Right cardiac atrium (tissue), 5 donors: ENCODE results near the gene RRP36. TPM values are rescaled to one million over a fixed set of nuclear protein-coding genes. Genes with fewer than 3 reads are reported as not detected.
A peak's percentile ranks its signal among the peaks of the same experiment; 100 is the strongest.

Experiments
- ATAC-seq, 2 donors: fragments of 200-7000 bp; cut with Tn5 transposase; one replicate each; pipeline versions ENCODE4 v1.8.0 to v1.9.1; 2020; ENCODE audit warnings: moderate library complexity in 2 of 2, mild to moderate bottlenecking in 1 of 2
- DNase-seq, 3 donors: peaks; one replicate each; pipeline ENCODE4 v3.0.0-alpha.2; 2020
- H3K27ac ChIP-seq: one replicate; pipeline ENCODE4 v1.5.1; 2013; ENCODE audit warnings: mild to moderate bottlenecking, low read length, control low read depth, moderate library complexity
- H3K27me3 ChIP-seq: one replicate; pipeline ENCODE4 v1.6.1; 2013; ENCODE audit not compliant: control insufficient read depth, insufficient read depth
- H3K4me1 ChIP-seq: one replicate; pipeline ENCODE4 v1.6.1; 2013; ENCODE audit warnings: low read length; ENCODE audit not compliant: control insufficient read depth, insufficient read depth
- H3K4me3 ChIP-seq: one replicate; pipeline ENCODE4 v1.5.1; 2013; ENCODE audit warnings: low read length, control low read depth
- H3K9me3 ChIP-seq: one replicate; pipeline ENCODE4 v1.6.1; 2013; ENCODE audit warnings: low read length; ENCODE audit not compliant: control insufficient read depth
- WGBS: extraction: QIAGEN DNeasy Blood & Tissue Kit; methylation state at CpG from one replicate; pipeline ENCODE4 v1.1.7; 2013; 5-methylcytosine and 5-hydroxymethylcytosine counted together
- intact Hi-C, 4 donors: fragments of 100-400 bp; cut with DNase I; formaldehyde crosslinking; loops; one replicate each; pipeline versions ENCODE4 v1.11.0 to v1.14.0; 2022 to 2023
- polyA plus RNA-seq: library from polyadenylated mRNA; stranded (reverse); fragments of 200-250 nt; gene quantifications from one replicate; pipeline ENCODE4 v1.2.3, GENCODE V29; 2013
- total RNA-seq, 4 donors: library from RNA; stranded (reverse); fragmentation: NEBNext Ultra II Directional; extraction: Animal tissue kit (Norgen Biotek cat#: 25700); gene quantifications; one replicate each; pipeline ENCODE4 v1.2.1, GENCODE V29; 2021
- donor health status: healthy with polysubstance abuse.
- donor health status: DM: no; HTN: yes; CAD: no.
- donor health status: DM: no; HTN: no; CAD: no.
- donor health status: DM: no; HTN: yes; CAD: no; lungs with severe emphysema.
- donor health status: DM: yes; HTN: yes; CAD: no.

The RRP36 gene
- total and polyA plus RNA-seq, 5 donors, result 27.2 to 34.3 (median 29.3) TPM

DNA sequence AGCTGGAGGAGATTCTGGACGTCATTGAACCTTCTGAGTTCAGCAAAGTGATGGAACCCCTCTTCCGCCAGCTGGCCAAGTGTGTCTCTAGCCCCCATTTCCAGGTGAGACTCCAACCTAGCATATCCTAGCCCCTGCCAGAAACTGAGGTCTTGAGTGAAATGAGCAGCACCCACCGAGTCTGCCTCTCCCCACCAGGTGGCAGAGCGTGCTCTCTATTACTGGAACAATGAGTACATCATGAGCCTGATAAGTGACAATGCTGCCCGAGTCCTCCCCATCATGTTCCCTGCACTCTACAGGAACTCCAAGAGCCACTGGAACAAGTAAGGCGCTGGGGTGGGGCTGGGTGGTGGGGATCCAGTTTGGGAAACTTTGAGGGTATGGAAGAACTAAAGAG, 12.3 kb upstream of the RRP36 start:
- DNase-seq (peak; percentile 41 to 76 (median 73)), ATAC-seq (no peak)
- 58% methylated on average over 6 of the region's 6 CpGs for WGBS
- Histone ChIP-seq H3K27ac (peak overlapping the region; percentile 43), H3K4me3 (no peak overlapping the region), H3K27me3 (no peaks in the 10 kb centered on the region), H3K4me1 (peaks cover 3% of the 10 kb centered on the region), H3K9me3 (no peaks in the 10 kb centered on the region)
- intact Hi-C loops, result loop anchor here in 3 of 4 donors (2.0 to 10.0 kb wide), 2 partner anchors 136 kb away; no protein-coding TSS in a partner anchor

DNA sequence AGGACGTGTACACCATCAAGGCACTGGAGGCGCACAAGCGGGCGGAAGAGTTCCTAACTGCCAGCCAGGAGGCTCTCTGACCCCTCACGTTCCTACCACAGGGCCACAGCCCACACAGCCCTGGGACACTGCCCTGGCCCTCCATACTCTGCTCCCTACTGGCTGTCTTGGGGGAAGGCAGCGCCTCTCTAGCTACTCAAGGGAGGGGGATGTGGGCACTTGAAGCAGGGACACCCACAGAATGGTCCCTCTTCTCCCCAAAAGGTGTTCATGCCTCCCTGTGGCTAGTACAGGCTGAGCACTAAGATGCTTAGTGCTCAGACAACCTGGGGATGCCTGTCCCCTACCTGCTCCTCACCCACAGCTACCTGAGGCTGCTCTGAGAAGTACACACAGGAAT, 10.2 kb upstream of the RRP36 start:
- intact Hi-C loops, result loop anchor here in 2 of 4 donors (5.0 kb wide), 2 partner anchors 41 to 131 kb away; partner anchors contain the start of gene CUL7 (in 1 of the 2)
- H3K27me3 ChIP-seq, result no peaks in the 10 kb centered on the region
- DNase-seq (no peak), ATAC-seq (no peak)
- peaks cover 3% of the 10 kb centered on the region for H3K4me1 ChIP-seq
- 76% methylated on average over 6 of the region's 6 CpGs for WGBS
- H3K4me3 ChIP-seq, result no peak overlapping the region
- H3K9me3 ChIP-seq, result no peaks in the 10 kb centered on the region
- H3K27ac ChIP-seq, result no peak overlapping the region

- DNase-seq, result no peak
- H3K4me1 ChIP-seq, result peaks cover 3% of the 10 kb centered on the region
- intact Hi-C loops, result loop anchor here in 2 of 4 donors (5.0 kb wide), 2 partner anchors 40 to 130 kb away; partner anchors contain the start of gene CUL7 (in 1 of the 2)
Measured at GRCh38 chr6:43012364-43012763, 9.1 kb upstream of the RRP36 start.

GRCh38 chr6:43013097-43013842, 8.2 kb upstream of the RRP36 start:
- peaks cover 3% of the 10 kb centered on the region for H3K4me1 ChIP-seq
- 3% methylated on average over 25 of the region's 25 CpGs for WGBS

More at GRCh38 chr6:43012364-43012763, 9.1 kb upstream of the RRP36 start:
- H3K27ac ChIP-seq, result no peak overlapping the region
- no peaks in the 10 kb centered on the region for H3K9me3 ChIP-seq
- no peak for ATAC-seq
- WGBS, result 72% methylated on average over 6 of the region's 6 CpGs
- no peaks in the 10 kb centered on the region for H3K27me3 ChIP-seq
- H3K4me3 ChIP-seq, result no peak overlapping the region

GRCh38 chr6:43013843-43014433, 7.5 kb upstream of the RRP36 start, which contains the start of the genes KLHDC3 and MEA1:
KLHDC3 (plus strand) TSS chr6:43014249; CDS start chr6:43017193, 2,944 bp downstream.
MEA1 (minus strand) TSS chr6:43013946; CDS start chr6:43013813, 133 bp downstream.
- Histone ChIP-seq H3K27me3 (no peaks in the 10 kb centered on the region), H3K4me1 (peaks cover 3% of the 10 kb centered on the region), H3K4me3 (peak within 1 kb of the TSS; percentile 78), H3K9me3 (no peaks in the 10 kb centered on the region), H3K27ac (peak within 1 kb of the TSS; percentile 59)
- ATAC-seq (peak; percentile 96 to 97), DNase-seq (peak; percentile 99)
- intact Hi-C loops, result loop anchor here in 2 of 4 donors (5.0 kb wide), 2 partner anchors 38 to 128 kb away; partner anchors contain the start of gene CUL7 (in 1 of the 2)
- under 1% methylated on average over 51 of the region's 51 CpGs for WGBS

More at GRCh38 chr6:43013097-43013842, 8.2 kb upstream of the RRP36 start:
- ATAC-seq (peak in 1 of 2 donors; percentile 49), DNase-seq (no peak)
- Histone ChIP-seq H3K4me3 (peak overlapping the region; percentile 78), H3K9me3 (no peaks in the 10 kb centered on the region), H3K27me3 (no peaks in the 10 kb centered on the region), H3K27ac (peak overlapping the region; percentile 59)
- intact Hi-C loops, result loop anchor here in 2 of 4 donors (5.0 kb wide), 2 partner anchors 39 to 129 kb away; partner anchors contain the start of gene CUL7 (in 1 of the 2)

- H3K4me1 ChIP-seq, result peaks cover 3% of the 10 kb centered on the region
- H3K27ac ChIP-seq, result peak overlapping the region; percentile 28
- WGBS, result under 1% methylated on average over 7 of the region's 7 CpGs
- H3K4me3 ChIP-seq, result peak overlapping the region; percentile 49
- DNase-seq (no peak), ATAC-seq (no peak)
- intact Hi-C loops, result loop anchor here in 2 of 4 donors (5.0 kb wide), 2 partner anchors 38 to 128 kb away; partner anchors contain the start of gene CUL7 (in 1 of the 2)
- H3K9me3 ChIP-seq, result no peaks in the 10 kb centered on the region
- no peaks in the 10 kb centered on the region for H3K27me3 ChIP-seq
Measured at GRCh38 chr6:43014434-43014909, 7.0 kb upstream of the RRP36 start.

DNA sequence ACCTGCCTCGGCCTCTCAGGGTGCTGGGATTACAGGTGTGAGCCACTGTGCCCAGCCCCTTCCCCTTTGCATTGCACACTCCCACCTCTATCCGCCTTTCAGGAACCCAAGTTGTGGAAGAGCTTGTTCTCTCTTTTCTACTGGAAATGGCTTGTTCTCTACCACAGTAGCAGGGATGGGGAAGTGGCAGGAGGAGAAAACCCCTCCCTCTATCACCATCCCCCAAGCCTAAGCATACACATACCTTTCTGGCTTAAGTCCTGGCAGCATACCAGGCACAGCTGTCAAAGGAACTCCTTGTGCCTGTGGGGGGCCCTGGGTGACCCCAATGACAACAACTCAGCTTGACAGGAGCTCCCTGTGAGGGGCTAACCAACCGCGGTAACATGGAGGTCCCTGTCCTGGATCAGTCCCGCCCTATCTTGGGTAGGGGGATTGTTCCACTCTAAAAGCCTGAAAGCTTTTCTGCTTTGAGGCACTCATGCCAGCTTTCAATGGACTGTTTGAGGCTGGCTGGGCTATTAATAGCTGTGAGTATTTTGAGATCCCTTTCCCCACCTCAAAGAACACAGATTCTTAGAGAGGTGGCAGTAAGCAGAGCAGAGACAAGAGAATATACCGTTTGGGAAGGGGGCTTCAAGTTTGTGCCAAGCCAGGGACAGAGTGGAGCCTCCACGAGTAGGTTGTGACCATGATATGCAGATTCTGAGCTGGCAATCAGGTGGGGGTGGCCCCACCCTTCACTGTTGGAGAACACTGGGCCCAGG, 5.1 kb upstream of the RRP36 start:
- peak in 1 of 3 donors; percentile 25 for DNase-seq
- Histone ChIP-seq H3K4me1 (peaks cover 6% of the 10 kb centered on the region), H3K27me3 (no peaks in the 10 kb centered on the region), H3K9me3 (no peaks in the 10 kb centered on the region), H3K27ac (peak overlapping the region; percentile 46), H3K4me3 (no peak overlapping the region)
- WGBS, result 63% methylated on average over 7 of the region's 7 CpGs
- intact Hi-C loops, result loop anchor here in 1 of 4 donors (5.0 kb wide), 1 partner anchor 36 kb away; the partner anchor contains the start of gene CUL7
- ATAC-seq, result no peak

GRCh38 chr6:43016943-43017334, 4.5 kb upstream of the RRP36 start:
- peak in 2 of 3 donors; percentile 71 to 72 for DNase-seq
- H3K27ac ChIP-seq, result peak overlapping the region; percentile 46
- no peaks in the 10 kb centered on the region for H3K9me3 ChIP-seq
- H3K4me1 ChIP-seq, result peaks cover 6% of the 10 kb centered on the region
- H3K27me3 ChIP-seq, result no peaks in the 10 kb centered on the region
- no peak overlapping the region for H3K4me3 ChIP-seq
- ATAC-seq, result no peak
- intact Hi-C loops, result loop anchor here in 1 of 4 donors (5.0 kb wide), 1 partner anchor 35 kb away; the partner anchor contains the start of gene CUL7
- WGBS, result 69% methylated on average over 12 of the region's 12 CpGs

DNA sequence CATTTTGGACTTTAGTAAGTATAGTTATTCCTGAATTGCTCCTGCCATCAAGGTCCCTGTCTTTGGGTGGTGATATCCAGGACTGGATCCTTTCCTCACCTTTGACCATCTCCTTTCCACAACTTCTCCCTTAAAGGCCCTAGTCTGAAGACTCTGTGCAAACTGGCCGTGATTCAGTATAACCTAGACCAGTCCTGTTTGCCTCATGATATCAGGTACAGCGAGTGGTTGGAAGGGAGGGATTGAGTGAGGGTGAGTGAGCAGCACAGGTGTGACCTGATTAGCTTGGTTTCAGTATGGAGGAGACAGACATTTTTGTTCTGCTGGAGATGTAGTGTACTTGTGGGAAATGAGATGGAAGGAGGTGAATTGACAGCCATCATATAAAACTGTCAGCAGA, 2.3 kb upstream of the RRP36 start:
- no peak overlapping the region for H3K4me3 ChIP-seq
- no peak overlapping the region for H3K27ac ChIP-seq
- DNase-seq (no peak), ATAC-seq (no peak)
- 91% methylated on average over 2 of the region's 2 CpGs for WGBS
- intact Hi-C loops, result loop anchor here in 1 of 4 donors (5.0 kb wide), 1 partner anchor 33 kb away; the partner anchor contains the start of gene CUL7
- no peaks in the 10 kb centered on the region for H3K27me3 ChIP-seq
- H3K4me1 ChIP-seq, result peaks cover 3% of the 10 kb centered on the region
- no peaks in the 10 kb centered on the region for H3K9me3 ChIP-seq

- WGBS, result 94% methylated on average over 3 of the region's 3 CpGs
- ATAC-seq (no peak), DNase-seq (no peak)
- Histone ChIP-seq H3K4me1 (peaks cover 3% of the 10 kb centered on the region), H3K27ac (no peak overlapping the region), H3K27me3 (no peaks in the 10 kb centered on the region), H3K4me3 (no peak overlapping the region), H3K9me3 (no peaks in the 10 kb centered on the region)
- intact Hi-C loops, result no loop called here
Measured at GRCh38 chr6:43020052-43020705, 1.2 kb upstream of the RRP36 start.
